PFSK-1 (cell line): Measurements from ENCODE around the gene DNAH7.

Experiments
- FOXP2 ChIP-seq: optimal IDR thresholded peaks from 2 replicates; pipeline ENCODE3; 2011; ENCODE audit warnings: borderline replicate concordance, control low read depth, inconsistent platforms; ENCODE audit not compliant: insufficient read depth; ENCODE audit errors: extremely low read length, extremely low read depth
- POLR2AphosphoS5 ChIP-seq: IDR thresholded peaks from 2 replicates; pipeline ENCODE4 v1.6.1; 2012; ENCODE audit warnings: low read depth, mild to moderate bottlenecking, control low read depth, low read length, moderate library complexity
- SIN3A ChIP-seq: IDR thresholded peaks from 2 replicates; pipeline ENCODE4 v1.6.1; 2012; ENCODE audit warnings: mild to moderate bottlenecking, low read length, moderate library complexity, borderline replicate concordance; ENCODE audit not compliant: insufficient read depth
- TAF1 ChIP-seq: IDR thresholded peaks from 2 replicates; pipeline ENCODE4 v1.6.1; 2012; ENCODE audit warnings: low read length, control low read depth, borderline replicate concordance; ENCODE audit not compliant: insufficient read depth
- TF ChIP-seq, protein P1 (sequence below), 2 experiments: IDR thresholded peaks; 2 replicates each; pipeline versions ENCODE4 v1.6.1 to v1.8.0; 2011 to 2012; ENCODE audit warnings: low read depth in 2 of 2, low read length in 2 of 2, control low read depth in 1 of 2, inconsistent platforms in 1 of 2, mild to moderate bottlenecking in 1 of 2, moderate library complexity in 1 of 2; ENCODE audit not compliant: insufficient read depth in 1 of 2

The DNAH7 gene

DNA sequence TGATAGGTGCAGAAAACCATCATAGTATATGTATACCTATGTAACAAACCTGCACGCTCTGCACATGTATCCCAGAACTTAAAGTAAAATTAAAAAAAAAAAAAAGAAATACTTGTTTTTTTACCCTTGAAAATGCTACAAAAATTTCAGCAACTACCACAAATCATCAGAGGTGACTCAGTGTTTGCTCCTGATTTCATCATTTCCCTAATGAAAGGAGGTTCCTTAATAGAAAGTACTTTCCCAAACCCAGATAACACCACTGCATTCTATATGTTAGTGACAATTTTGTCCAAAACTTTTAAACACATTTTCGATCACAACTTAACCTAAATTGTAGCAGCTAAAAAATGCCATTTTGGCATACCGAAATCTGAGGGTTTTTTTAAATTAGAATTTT is 248.3 kb downstream of the DNAH7 start:
- TF ChIP-seq, protein P1, sequence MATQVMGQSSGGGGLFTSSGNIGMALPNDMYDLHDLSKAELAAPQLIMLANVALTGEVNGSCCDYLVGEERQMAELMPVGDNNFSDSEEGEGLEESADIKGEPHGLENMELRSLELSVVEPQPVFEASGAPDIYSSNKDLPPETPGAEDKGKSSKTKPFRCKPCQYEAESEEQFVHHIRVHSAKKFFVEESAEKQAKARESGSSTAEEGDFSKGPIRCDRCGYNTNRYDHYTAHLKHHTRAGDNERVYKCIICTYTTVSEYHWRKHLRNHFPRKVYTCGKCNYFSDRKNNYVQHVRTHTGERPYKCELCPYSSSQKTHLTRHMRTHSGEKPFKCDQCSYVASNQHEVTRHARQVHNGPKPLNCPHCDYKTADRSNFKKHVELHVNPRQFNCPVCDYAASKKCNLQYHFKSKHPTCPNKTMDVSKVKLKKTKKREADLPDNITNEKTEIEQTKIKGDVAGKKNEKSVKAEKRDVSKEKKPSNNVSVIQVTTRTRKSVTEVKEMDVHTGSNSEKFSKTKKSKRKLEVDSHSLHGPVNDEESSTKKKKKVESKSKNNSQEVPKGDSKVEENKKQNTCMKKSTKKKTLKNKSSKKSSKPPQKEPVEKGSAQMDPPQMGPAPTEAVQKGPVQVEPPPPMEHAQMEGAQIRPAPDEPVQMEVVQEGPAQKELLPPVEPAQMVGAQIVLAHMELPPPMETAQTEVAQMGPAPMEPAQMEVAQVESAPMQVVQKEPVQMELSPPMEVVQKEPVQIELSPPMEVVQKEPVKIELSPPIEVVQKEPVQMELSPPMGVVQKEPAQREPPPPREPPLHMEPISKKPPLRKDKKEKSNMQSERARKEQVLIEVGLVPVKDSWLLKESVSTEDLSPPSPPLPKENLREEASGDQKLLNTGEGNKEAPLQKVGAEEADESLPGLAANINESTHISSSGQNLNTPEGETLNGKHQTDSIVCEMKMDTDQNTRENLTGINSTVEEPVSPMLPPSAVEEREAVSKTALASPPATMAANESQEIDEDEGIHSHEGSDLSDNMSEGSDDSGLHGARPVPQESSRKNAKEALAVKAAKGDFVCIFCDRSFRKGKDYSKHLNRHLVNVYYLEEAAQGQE (IDR thresholded peaks at IDR 0.05; ENCODE audit: insufficient read depth in 1 of 2, low read depth in 2 of 2, low read length in 2 of 2) = no peak
- TF ChIP-seq POLR2AphosphoS5 (no peak), SIN3A (no peak), TAF1 (no peak), FOXP2 (no peak)

DNA sequence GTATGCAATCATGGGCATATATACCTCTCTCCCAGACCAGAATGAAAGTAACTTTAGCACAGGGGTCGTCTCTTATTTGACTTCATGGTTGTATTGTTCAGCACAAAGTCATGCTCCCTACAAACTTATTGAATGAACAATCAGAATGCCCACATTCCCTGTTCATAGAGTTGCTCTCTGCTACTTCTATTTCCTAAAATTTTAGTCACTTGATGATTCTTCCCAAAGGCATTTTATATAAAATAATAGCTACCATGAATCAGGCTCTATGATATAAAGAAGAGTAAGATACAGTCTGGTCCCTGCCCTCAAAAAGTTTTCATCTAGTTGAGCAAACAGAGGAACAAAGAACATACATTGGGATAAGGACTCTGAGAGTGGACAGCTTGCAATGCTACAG is 249.4 kb downstream of the DNAH7 start:
- no peak for TF ChIP-seq POLR2AphosphoS5
- TF ChIP-seq FOXP2 = no peak
- TF ChIP-seq SIN3A = no peak
- TF ChIP-seq, protein P1 (IDR thresholded peaks at IDR 0.05; ENCODE audit: insufficient read depth in 1 of 2, low read depth in 2 of 2, low read length in 2 of 2) = no peak
- no peak for TF ChIP-seq TAF1

DNA sequence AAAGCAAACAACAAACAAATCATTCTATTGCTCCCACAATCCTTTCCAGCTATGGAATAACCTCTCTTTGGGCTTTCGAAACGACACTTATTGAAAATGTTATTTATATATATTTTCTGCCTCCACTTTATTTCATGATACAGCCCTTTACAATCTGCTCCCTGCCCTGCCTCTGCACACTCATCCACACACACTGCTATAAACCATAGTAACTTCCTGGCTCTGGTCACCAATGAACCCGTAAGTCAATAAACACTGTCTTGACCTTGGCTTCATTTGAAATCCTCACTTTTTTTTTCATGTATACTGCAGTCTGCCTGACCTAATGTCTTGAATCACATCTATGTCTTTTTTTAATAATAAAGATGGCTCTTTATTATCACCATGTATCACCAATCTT is 250.1 kb downstream of the DNAH7 start:
- TF ChIP-seq FOXP2 (no peak), SIN3A (no peak), POLR2AphosphoS5 (no peak), TAF1 (no peak)
- TF ChIP-seq, protein P1 (IDR thresholded peaks at IDR 0.05; ENCODE audit: insufficient read depth in 1 of 2, low read depth in 2 of 2, low read length in 2 of 2) = no peak

DNA sequence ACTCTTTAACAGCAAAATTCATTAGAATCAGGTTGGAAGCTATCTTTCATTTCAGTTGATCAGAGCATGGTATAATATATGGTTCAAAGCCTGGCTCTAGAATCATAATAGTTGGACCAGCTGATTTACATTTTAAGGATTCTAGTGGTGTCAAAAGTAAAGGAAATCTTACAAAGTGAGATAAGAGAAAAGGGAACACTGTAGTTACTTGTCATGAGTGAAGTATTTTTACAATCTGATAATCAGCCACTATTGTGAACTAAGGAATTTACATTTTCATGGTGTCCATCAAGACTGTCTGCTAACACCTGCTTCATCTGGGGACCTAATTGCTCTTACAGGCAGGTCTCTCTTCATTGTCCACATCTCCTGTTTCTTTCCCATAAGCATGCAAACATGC is 250.5 kb downstream of the DNAH7 start:
- TF ChIP-seq POLR2AphosphoS5 (no peak), FOXP2 (no peak), SIN3A (no peak)
- TF ChIP-seq, protein P1 (IDR thresholded peaks at IDR 0.05; ENCODE audit: insufficient read depth in 1 of 2, low read depth in 2 of 2, low read length in 2 of 2) = no peak

DNA sequence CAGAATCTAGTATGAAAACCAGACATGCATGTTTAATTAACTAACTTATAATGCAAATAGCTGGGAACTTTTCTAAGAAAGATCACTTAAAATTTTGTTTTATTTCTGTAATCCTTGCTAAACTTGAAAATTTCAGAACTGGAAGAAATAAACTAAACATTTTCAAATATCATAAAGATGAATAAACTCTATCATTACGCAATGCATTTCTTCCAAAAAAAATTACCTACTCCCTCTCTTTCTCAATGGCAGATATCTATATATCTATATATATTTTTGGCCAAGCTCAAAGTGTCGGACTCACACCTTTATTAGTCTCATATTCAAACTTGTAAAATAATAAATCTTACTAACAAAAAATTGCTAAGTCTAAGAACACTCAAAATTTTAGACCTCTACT is 253.6 kb downstream of the DNAH7 start:
- TF ChIP-seq, protein P1 (IDR thresholded peaks at IDR 0.05; ENCODE audit: insufficient read depth in 1 of 2, low read depth in 2 of 2, low read length in 2 of 2) = no peak
- TF ChIP-seq POLR2AphosphoS5 (no peak), FOXP2 (no peak), TAF1 (no peak), SIN3A (no peak)
